Stomach (tissue), 9 donors: ENCODE results near the gene ZMIZ2. TPM values are rescaled to one million over a fixed set of nuclear protein-coding genes. Genes with fewer than 3 reads are reported as not detected.

Experiments used
- DNase-seq, 2 donors: peaks; one replicate each; pipeline versions ENCODE4 v3.0.0 to v3.0.0-alpha.2; 2013 to 2019
- H3K27ac ChIP-seq, 5 donors: fragments of 200-600 bp in 4 of 5; sonication (generic) in 4 of 5; one replicate each; pipeline ENCODE4 v1.5.1; 2013 to 2019; ENCODE audit warnings: mild to moderate bottlenecking in 1 of 5, moderate library complexity in 1 of 5
- H3K27me3 ChIP-seq, 3 donors: fragments of 200-600 bp; sonication (generic); one replicate each; pipeline ENCODE4 v1.5.1; 2017 to 2019; ENCODE audit warnings: mixed run types in 1 of 3
- H3K36me3 ChIP-seq, 4 donors: fragments of 200-600 bp; sonication (generic); 1 replicate in 3 of 4; 2 replicates in 1 of 4; pipeline ENCODE4 v1.5.1; 2016 to 2019
- H3K4me1 ChIP-seq, 4 donors: fragments of 200-600 bp; sonication (generic); one replicate each; pipeline ENCODE4 v1.5.1; 2016 to 2019
- H3K4me3 ChIP-seq, 4 donors: fragments of 200-600 bp; sonication (generic) in 3 of 4; one replicate each; pipeline ENCODE4 v1.5.1; 2016 to 2019; ENCODE audit warnings: mild to moderate bottlenecking in 1 of 4
- H3K9me3 ChIP-seq, 4 donors: fragments of 200-600 bp; sonication (generic); one replicate each; pipeline ENCODE4 v1.5.1; 2016 to 2019
- EP300 ChIP-seq: sonication (generic); formaldehyde crosslinking; IDR thresholded peaks from one replicate; pipeline ENCODE4 v1.6.1; 2017; ENCODE audit warnings: antibody characterized with exemption
- POLR2A ChIP-seq, 4 donors: fragments of 450-650 bp; IDR thresholded peaks; one replicate each; pipeline ENCODE4 v1.6.1; 2016; ENCODE audit warnings: antibody characterized with exemption in 4 of 4, control low read depth in 2 of 4, mild to moderate bottlenecking in 1 of 4, moderate library complexity in 1 of 4
- POLR2AphosphoS5 ChIP-seq, 3 donors: sonication (generic); formaldehyde crosslinking; IDR thresholded peaks; one replicate each; pipeline ENCODE4 v1.6.1; 2016; ENCODE audit warnings: antibody characterized with exemption in 3 of 3
- WGBS, 5 donors: extraction: QIAGEN DNeasy Blood & Tissue Kit in 3 of 5; methylation state at CpG; one replicate each; pipeline versions ENCODE4 v1.1.5 to v1.1.7; 2013 to 2018; 5-methylcytosine and 5-hydroxymethylcytosine counted together
- intact Hi-C: fragments of 100-400 bp; cut with DNase I; formaldehyde crosslinking; loops from one replicate; pipeline ENCODE4 v1.15.1; 2023; ENCODE audit warnings: low total_unique reads
- polyA plus RNA-seq, 3 donors: library from polyadenylated mRNA; stranded (reverse); fragments of 200-250 nt; gene quantifications; one replicate each; pipeline ENCODE4 v1.2.3, GENCODE V29; 2013
- total RNA-seq, 5 donors: library from RNA; depleted of rRNA; stranded (reverse); fragments of >200 nt; gene quantifications; one replicate each; pipeline versions ENCODE4 v1.1.0 to v1.2.3, GENCODE V29; 2014 to 2016
- TF ChIP-seq, protein P1 (sequence below), 7 experiments: fragments of 450-650 bp in 4 of 7; fragments of 200-600 bp in 3 of 7; sonication (generic) in 3 of 7; IDR thresholded peaks; one replicate each; pipeline ENCODE4 v1.5.1; 2016 to 2019; ENCODE audit warnings: antibody characterized with exemption in 7 of 7, control low read depth in 2 of 7, mild to moderate bottlenecking in 1 of 7
- donor health status: healthy with polysubstance abuse.
- donor health status: Bipolar disorder and iron deficiency.
- donor health status: healthy.

The ZMIZ2 gene
- total and polyA plus RNA-seq, 8 donors = 14.5 to 108 (median 29.5) TPM

- intact Hi-C loops = no loop called here
- peaks cover 34 to 41% (median 39%) of the 10 kb centered on the region in 4 donors for H3K36me3 ChIP-seq
- TF ChIP-seq EP300 (no peak), POLR2AphosphoS5 (IDR thresholded peaks at IDR 0.05) (peak; percentile 49 to 85 (median 78)), POLR2A (IDR thresholded peaks at IDR 0.05) (no peak)
- TF ChIP-seq, protein P1, sequence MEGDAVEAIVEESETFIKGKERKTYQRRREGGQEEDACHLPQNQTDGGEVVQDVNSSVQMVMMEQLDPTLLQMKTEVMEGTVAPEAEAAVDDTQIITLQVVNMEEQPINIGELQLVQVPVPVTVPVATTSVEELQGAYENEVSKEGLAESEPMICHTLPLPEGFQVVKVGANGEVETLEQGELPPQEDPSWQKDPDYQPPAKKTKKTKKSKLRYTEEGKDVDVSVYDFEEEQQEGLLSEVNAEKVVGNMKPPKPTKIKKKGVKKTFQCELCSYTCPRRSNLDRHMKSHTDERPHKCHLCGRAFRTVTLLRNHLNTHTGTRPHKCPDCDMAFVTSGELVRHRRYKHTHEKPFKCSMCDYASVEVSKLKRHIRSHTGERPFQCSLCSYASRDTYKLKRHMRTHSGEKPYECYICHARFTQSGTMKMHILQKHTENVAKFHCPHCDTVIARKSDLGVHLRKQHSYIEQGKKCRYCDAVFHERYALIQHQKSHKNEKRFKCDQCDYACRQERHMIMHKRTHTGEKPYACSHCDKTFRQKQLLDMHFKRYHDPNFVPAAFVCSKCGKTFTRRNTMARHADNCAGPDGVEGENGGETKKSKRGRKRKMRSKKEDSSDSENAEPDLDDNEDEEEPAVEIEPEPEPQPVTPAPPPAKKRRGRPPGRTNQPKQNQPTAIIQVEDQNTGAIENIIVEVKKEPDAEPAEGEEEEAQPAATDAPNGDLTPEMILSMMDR (IDR thresholded peaks at IDR 0.05) = peak in 4 of 7 experiments; percentile 32 to 64 (median 44)
- peak overlapping the region; percentile 98 to 100 (median 99) for H3K27ac ChIP-seq
- no peaks in the 10 kb centered on the region for H3K9me3 ChIP-seq
- H3K4me3 ChIP-seq = peak overlapping the region; percentile 72 to 85 (median 80)
- no peaks in the 10 kb centered on the region for H3K27me3 ChIP-seq
- 1 to 2% (median 2%) methylated on average over 26 of the region's 26 CpGs for WGBS, 5 donors
- peaks cover 21 to 59% (median 31%) of the 10 kb centered on the region in 4 donors for H3K4me1 ChIP-seq
- peak; percentile 87 to 97 for DNase-seq
These were observed 48.9 kb downstream of the ZMIZ2 start for GRCh38 chr7:44797329-44798258.

DNA sequence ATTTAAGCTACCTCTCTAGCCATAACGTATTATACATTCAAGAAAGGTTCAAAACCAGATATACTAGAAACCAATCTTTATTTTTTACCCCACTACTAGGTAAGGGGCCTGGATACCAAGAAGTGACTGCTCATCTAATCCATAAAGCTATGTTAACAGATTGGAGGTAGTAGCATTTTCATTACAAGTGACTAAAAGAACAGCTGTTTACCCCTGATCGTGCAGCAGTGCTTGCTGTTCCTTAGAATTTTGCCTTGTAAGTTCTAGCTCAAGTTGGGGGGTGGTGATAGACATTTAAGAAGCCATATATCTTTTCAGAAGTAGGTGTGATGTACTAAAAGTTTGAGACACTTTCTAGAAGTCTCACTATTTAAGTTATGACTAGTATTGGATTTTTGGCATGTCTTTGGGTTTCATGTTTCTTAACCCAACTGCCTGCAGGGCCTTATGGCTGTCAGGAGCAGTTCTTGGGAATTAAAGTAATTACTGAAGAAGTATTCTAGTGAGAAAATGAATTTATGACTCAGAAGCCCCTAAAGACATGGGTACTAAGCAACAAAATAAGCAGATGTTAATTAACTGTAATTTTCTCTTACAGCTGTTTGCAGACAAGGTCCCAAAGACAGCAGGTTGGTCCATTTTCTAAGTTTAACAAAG, 50.1 kb downstream of the ZMIZ2 start:
- 3 to 11% (median 9%) methylated on average over 2 of the region's 2 CpGs for WGBS, 5 donors
- Histone ChIP-seq H3K27me3 (no peaks in the 10 kb centered on the region), H3K27ac (peak overlapping the region in 3 of 5 donors; percentile 98 to 99 (median 99)), H3K9me3 (no peaks in the 10 kb centered on the region), H3K4me3 (peak overlapping the region in 3 of 4 donors; percentile 80 to 85 (median 81)), H3K4me1 (peaks cover 21 to 59% (median 31%) of the 10 kb centered on the region in 4 donors), H3K36me3 (peaks cover 45 to 53% (median 51%) of the 10 kb centered on the region in 4 donors)
- TF ChIP-seq, protein P1 (IDR thresholded peaks at IDR 0.05) = no peak
- TF ChIP-seq POLR2AphosphoS5 (IDR thresholded peaks at IDR 0.05) = no peak
- TF ChIP-seq POLR2A (IDR thresholded peaks at IDR 0.05) = no peak
- no peak for TF ChIP-seq EP300
- DNase-seq = no peak
- intact Hi-C loops = no loop called here

DNA sequence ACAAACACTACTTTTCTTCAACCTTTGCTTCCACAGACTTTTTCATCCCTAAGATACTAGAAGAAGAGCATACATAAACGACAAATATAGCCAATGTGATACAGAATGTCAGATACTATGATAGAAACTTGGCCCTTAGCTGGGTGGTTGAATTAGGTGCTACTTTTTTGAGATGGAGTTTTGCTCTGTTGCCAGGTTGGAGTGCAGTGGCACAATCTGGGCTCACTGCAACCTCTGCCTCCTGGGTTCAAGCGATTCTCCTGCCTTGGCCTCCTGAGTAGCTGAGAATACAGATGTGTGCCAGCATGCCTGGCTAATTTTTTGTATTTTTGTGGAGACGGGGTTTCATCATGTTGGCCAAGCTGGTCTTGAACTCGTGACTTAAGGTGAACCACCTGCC, 51.3 kb downstream of the ZMIZ2 start:
- DNase-seq = no peak
- Histone ChIP-seq H3K4me3 (no peak overlapping the region), H3K27ac (no peak overlapping the region), H3K9me3 (no peaks in the 10 kb centered on the region), H3K27me3 (no peaks in the 10 kb centered on the region), H3K36me3 (peaks cover 51 to 64% (median 63%) of the 10 kb centered on the region in 4 donors), H3K4me1 (peaks cover 21 to 50% (median 31%) of the 10 kb centered on the region in 4 donors)
- intact Hi-C loops = no loop called here
- TF ChIP-seq, protein P1 (IDR thresholded peaks at IDR 0.05) = no peak
- TF ChIP-seq EP300 = no peak
- TF ChIP-seq POLR2AphosphoS5 (IDR thresholded peaks at IDR 0.05) = no peak
- TF ChIP-seq POLR2A (IDR thresholded peaks at IDR 0.05) = no peak
- 71 to 86% (median 82%) methylated on average over 4 of the region's 4 CpGs for WGBS, 5 donors

GRCh38 chr7:44801890-44802289, 53.2 kb downstream of the ZMIZ2 start:
- WGBS, 5 donors = 80 to 95% (median 93%) methylated on average over 5 of the region's 5 CpGs
- H3K27ac ChIP-seq = no peak overlapping the region
- intact Hi-C loops = no loop called here
- H3K9me3 ChIP-seq = no peaks in the 10 kb centered on the region
- no peak for DNase-seq
- peaks cover 16 to 38% (median 24%) of the 10 kb centered on the region in 4 donors for H3K4me1 ChIP-seq
- no peak for TF ChIP-seq EP300
- TF ChIP-seq POLR2AphosphoS5 (IDR thresholded peaks at IDR 0.05) = peak in 1 of 3 donors; percentile 11
- TF ChIP-seq POLR2A (IDR thresholded peaks at IDR 0.05) = no peak
- H3K4me3 ChIP-seq = no peak overlapping the region
- H3K27me3 ChIP-seq = no peaks in the 10 kb centered on the region
- H3K36me3 ChIP-seq = peaks cover 51 to 71% (median 68%) of the 10 kb centered on the region in 4 donors
